ENCODE measurements around the gene SPI1.

DNA sequence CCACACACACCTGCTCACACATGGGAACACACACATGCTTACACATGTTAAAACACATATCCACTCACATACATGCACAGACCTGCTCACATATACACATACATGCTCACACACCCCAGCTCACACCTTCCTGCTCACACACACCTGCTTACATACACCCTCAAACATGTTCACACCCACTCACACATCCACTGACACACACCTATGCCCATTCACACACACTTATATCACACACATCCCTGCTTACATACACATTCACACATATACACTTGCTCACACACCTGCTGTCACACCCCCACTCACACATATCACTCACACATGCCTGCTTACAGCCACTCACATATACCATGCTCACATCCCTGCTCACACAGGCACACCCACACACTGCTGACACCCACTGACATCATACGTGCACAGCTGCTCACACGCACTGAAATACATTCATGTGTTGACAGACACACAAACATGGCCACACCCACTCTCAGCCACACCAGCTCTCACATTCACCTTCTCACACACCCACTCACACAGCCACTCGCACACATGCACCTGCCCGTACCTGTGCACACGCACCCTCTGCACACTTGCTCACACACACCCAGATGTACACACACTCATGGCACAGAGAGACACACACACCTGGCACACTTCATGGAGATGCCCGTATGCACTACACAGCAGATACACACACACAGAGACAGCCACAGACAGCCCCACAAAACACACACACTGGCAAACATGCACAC, 20.2 kb downstream of the SPI1 start:
- TF ChIP-seq, protein P1, sequence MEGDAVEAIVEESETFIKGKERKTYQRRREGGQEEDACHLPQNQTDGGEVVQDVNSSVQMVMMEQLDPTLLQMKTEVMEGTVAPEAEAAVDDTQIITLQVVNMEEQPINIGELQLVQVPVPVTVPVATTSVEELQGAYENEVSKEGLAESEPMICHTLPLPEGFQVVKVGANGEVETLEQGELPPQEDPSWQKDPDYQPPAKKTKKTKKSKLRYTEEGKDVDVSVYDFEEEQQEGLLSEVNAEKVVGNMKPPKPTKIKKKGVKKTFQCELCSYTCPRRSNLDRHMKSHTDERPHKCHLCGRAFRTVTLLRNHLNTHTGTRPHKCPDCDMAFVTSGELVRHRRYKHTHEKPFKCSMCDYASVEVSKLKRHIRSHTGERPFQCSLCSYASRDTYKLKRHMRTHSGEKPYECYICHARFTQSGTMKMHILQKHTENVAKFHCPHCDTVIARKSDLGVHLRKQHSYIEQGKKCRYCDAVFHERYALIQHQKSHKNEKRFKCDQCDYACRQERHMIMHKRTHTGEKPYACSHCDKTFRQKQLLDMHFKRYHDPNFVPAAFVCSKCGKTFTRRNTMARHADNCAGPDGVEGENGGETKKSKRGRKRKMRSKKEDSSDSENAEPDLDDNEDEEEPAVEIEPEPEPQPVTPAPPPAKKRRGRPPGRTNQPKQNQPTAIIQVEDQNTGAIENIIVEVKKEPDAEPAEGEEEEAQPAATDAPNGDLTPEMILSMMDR (IDR thresholded peaks at IDR 0.05) = no peak
- no peak for TF ChIP-seq POLR2A (IDR thresholded peaks at IDR 0.05)
